WTC11 (cell line): ENCODE data around the gene CACNG5. TPM values are rescaled to one million over a fixed set of nuclear protein-coding genes. Genes with fewer than 3 reads are reported as not detected.

Experiments
- ATAC-seq: fragments of 200-7000 bp; cut with Tn5 transposase; 2 replicates; pipeline ENCODE4 v1.10.0; 2021; ENCODE audit warnings: mild to moderate bottlenecking, moderate library complexity
- CTCF ChIA-PET: fragments of 300-600 bp; sonication (Branson Sonifier 250); formaldehyde crosslinking; loops from one replicate; lab custom pipeline; 2021; ENCODE audit warnings: antibody characterized with exemption; lab: Charles Lee
- POLR2A ChIA-PET: fragments of 350-600 bp; sonication (Branson Sonifier 250); formaldehyde crosslinking; loops from one replicate; lab custom pipeline; 2021; ENCODE audit warnings: antibody characterized with exemption; lab: Charles Lee
- DNase-seq: peaks from one replicate; pipeline ENCODE4 v3.0.0; 2021; ENCODE audit warnings: low spot score
- H3K27ac Mint-ChIP-seq: 2 replicates; pipeline ENCODE4 v1.8.0; 2021; ENCODE audit warnings: mixed read lengths
- H3K27me3 Mint-ChIP-seq: 2 replicates; pipeline ENCODE4 v1.8.0; 2021; ENCODE audit warnings: low read depth, mild to moderate bottlenecking, moderate library complexity, mixed read lengths
- H3K36me3 Mint-ChIP-seq: 2 replicates; pipeline ENCODE4 v1.8.0; 2021; ENCODE audit warnings: mixed read lengths
- H3K4me1 Mint-ChIP-seq: 2 replicates; pipeline ENCODE4 v1.8.0; 2022; ENCODE audit warnings: mixed read lengths
- H3K4me3 Mint-ChIP-seq: 2 replicates; pipeline ENCODE4 v1.8.0; 2021; ENCODE audit warnings: mild to moderate bottlenecking, moderate library complexity, mixed read lengths
- H3K9me3 Mint-ChIP-seq: 2 replicates; pipeline ENCODE4 v1.8.0; 2021; ENCODE audit warnings: mixed read lengths
- E2F1 ChIP-seq: sonication (generic); formaldehyde crosslinking; IDR thresholded peaks from 2 replicates; pipeline ENCODE4 v1.8.0; 2022; ENCODE audit warnings: mild to moderate bottlenecking, missing genetic modification reagents
- FOXK1 ChIP-seq: sonication (generic); formaldehyde crosslinking; IDR thresholded peaks from 2 replicates; pipeline ENCODE4 v1.8.0; 2022; ENCODE audit warnings: mild to moderate bottlenecking, moderate library complexity, missing genetic modification reagents
- HMGXB4 ChIP-seq: sonication (generic); formaldehyde crosslinking; IDR thresholded peaks from 2 replicates; pipeline ENCODE4 v1.8.1; 2023; ENCODE audit warnings: mild to moderate bottlenecking, moderate library complexity, missing genetic modification reagents
- IRF2 ChIP-seq: sonication (generic); formaldehyde crosslinking; IDR thresholded peaks from 2 replicates; pipeline ENCODE4 v1.8.0; 2022; ENCODE audit warnings: low read depth, missing genetic modification reagents, borderline replicate concordance
- JUN ChIP-seq: sonication (generic); formaldehyde crosslinking; IDR thresholded peaks from 2 replicates; pipeline ENCODE4 v1.8.0; 2023; ENCODE audit warnings: mild to moderate bottlenecking, missing genetic modification reagents
- NR2C2 ChIP-seq: sonication (generic); formaldehyde crosslinking; IDR thresholded peaks from 2 replicates; pipeline ENCODE4 v1.8.0; 2022; ENCODE audit warnings: mild to moderate bottlenecking, missing genetic modification reagents
- PRDM15 ChIP-seq: sonication (generic); formaldehyde crosslinking; IDR thresholded peaks from 2 replicates; pipeline ENCODE4 v1.8.0; 2022; ENCODE audit warnings: missing genetic modification reagents
- PREB ChIP-seq: sonication (generic); formaldehyde crosslinking; IDR thresholded peaks from 2 replicates; pipeline ENCODE4 v1.8.1; 2022; ENCODE audit warnings: mild to moderate bottlenecking, missing genetic modification reagents, moderate library complexity, borderline replicate concordance
- SMAD4 ChIP-seq: sonication (generic); formaldehyde crosslinking; IDR thresholded peaks from 2 replicates; pipeline ENCODE4 v1.8.0; 2022; ENCODE audit warnings: mild to moderate bottlenecking, missing genetic modification reagents
- TEAD4 ChIP-seq: sonication (generic); formaldehyde crosslinking; IDR thresholded peaks from 2 replicates; pipeline ENCODE4 v1.8.0; 2022; ENCODE audit warnings: mild to moderate bottlenecking, missing genetic modification reagents
- ZBTB21 ChIP-seq: sonication (generic); formaldehyde crosslinking; IDR thresholded peaks from 2 replicates; pipeline ENCODE4 v1.8.1; 2023; ENCODE audit warnings: mild to moderate bottlenecking, missing genetic modification reagents, borderline replicate concordance
- ZMAT4 ChIP-seq: fragments of 250-450 bp; sonication (Bioruptor Pico); IDR thresholded peaks from 2 replicates; pipeline ENCODE4 v1.9.0; 2021; ENCODE audit warnings: mild to moderate bottlenecking
- ZNF396 ChIP-seq: fragments of 250-450 bp; sonication (Bioruptor Pico); IDR thresholded peaks from 2 replicates; pipeline ENCODE4 v1.8.0; 2021; ENCODE audit warnings: mild to moderate bottlenecking, moderate library complexity, borderline replicate concordance
- total RNA-seq: library from RNA; stranded (reverse); gene quantifications from 3 replicates; pipeline ENCODE4 v1.2.3, GENCODE V29; 2021
- TF ChIP-seq, protein P1 (sequence below): sonication (generic); formaldehyde crosslinking; IDR thresholded peaks from 2 replicates; pipeline ENCODE4 v1.8.1; 2022; ENCODE audit warnings: low read depth, mild to moderate bottlenecking, moderate library complexity, missing genetic modification reagents, borderline replicate concordance
- TF ChIP-seq, protein P2 (sequence below): sonication (generic); formaldehyde crosslinking; IDR thresholded peaks from 2 replicates; pipeline ENCODE4 v1.8.1; 2023; ENCODE audit warnings: mild to moderate bottlenecking, missing genetic modification reagents, moderate library complexity
- TF ChIP-seq, protein P3 (sequence below): sonication (generic); formaldehyde crosslinking; conservative IDR thresholded peaks from 2 replicates; pipeline ENCODE4 v1.8.1; 2023; ENCODE audit warnings: mild to moderate bottlenecking, low read depth, missing genetic modification reagents, moderate library complexity
- TF ChIP-seq, protein P4 (sequence below): sonication (generic); formaldehyde crosslinking; IDR thresholded peaks from 2 replicates; pipeline ENCODE4 v1.8.1; 2022; ENCODE audit warnings: missing genetic modification reagents, borderline replicate concordance
- TF ChIP-seq, protein P5 (sequence below): sonication (generic); formaldehyde crosslinking; IDR thresholded peaks from 2 replicates; pipeline ENCODE4 v1.8.1; 2023; ENCODE audit warnings: mild to moderate bottlenecking, missing genetic modification reagents, moderate library complexity

The CACNG5 gene
- total RNA-seq, 1 experiment from 2014 or later = 1.9 TPM

GRCh38 chr17:66814570-66814969, 20.3 kb upstream of the CACNG5 start:
- no peak for DNase-seq
- TF ChIP-seq SMAD4 (CRISPR knock-in tag) = no peak
- no peak for TF ChIP-seq TEAD4 (CRISPR knock-in tag)
- TF ChIP-seq PREB (CRISPR knock-in tag) = no peak
- TF ChIP-seq, protein P1, sequence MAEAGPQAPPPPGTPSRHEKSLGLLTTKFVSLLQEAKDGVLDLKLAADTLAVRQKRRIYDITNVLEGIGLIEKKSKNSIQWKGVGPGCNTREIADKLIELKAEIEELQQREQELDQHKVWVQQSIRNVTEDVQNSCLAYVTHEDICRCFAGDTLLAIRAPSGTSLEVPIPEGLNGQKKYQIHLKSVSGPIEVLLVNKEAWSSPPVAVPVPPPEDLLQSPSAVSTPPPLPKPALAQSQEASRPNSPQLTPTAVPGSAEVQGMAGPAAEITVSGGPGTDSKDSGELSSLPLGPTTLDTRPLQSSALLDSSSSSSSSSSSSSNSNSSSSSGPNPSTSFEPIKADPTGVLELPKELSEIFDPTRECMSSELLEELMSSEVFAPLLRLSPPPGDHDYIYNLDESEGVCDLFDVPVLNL (CRISPR knock-in tag) = no peak
- TF ChIP-seq, protein P2, sequence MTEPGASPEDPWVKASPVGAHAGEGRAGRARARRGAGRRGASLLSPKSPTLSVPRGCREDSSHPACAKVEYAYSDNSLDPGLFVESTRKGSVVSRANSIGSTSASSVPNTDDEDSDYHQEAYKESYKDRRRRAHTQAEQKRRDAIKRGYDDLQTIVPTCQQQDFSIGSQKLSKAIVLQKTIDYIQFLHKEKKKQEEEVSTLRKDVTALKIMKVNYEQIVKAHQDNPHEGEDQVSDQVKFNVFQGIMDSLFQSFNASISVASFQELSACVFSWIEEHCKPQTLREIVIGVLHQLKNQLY (CRISPR knock-in tag) = no peak
- TF ChIP-seq, all 79 proteins: peak for 0

DNA sequence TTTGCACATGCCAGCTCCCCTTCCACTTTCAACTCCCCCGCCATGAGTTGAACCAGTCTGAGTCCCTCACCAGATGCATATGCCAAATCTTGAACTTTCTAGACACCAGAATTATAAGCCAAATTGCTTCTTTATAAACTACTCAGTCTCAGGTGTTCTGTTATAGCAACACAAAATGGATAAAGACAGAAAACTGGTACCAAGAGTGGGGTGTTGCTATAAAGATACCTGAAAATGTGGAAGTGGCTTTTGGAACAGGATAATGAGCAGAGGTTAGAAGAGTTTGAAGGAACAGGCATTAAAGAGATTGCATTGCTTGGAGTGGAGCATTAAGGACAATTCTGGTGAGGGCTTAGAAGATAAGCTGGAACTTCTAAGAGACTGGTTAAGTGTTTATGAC, 17.2 kb upstream of the CACNG5 start:
- POLR2A ChIA-PET = no interaction called here
- H3K4me3 Mint-ChIP-seq = no peak overlapping the region
- H3K4me1 Mint-ChIP-seq = no peaks in the 10 kb centered on the region
- DNase-seq (no peak), ATAC-seq (no peak)
- H3K36me3 Mint-ChIP-seq = peaks cover 11% of the 10 kb centered on the region
- H3K27me3 Mint-ChIP-seq = no peaks in the 10 kb centered on the region
- H3K9me3 Mint-ChIP-seq = peaks cover 25% of the 10 kb centered on the region
- no peak overlapping the region for H3K27ac Mint-ChIP-seq
- CTCF ChIA-PET = interaction anchor here (1.0 kb wide), 1 partner anchor 14 kb away, joined by 3 read pairs; no protein-coding TSS in a partner anchor
- TF ChIP-seq ZBTB21 (CRISPR knock-in tag) = no peak
- no peak for TF ChIP-seq NR2C2 (CRISPR knock-in tag)
- no peak for TF ChIP-seq IRF2 (CRISPR knock-in tag)
- TF ChIP-seq, protein P3, sequence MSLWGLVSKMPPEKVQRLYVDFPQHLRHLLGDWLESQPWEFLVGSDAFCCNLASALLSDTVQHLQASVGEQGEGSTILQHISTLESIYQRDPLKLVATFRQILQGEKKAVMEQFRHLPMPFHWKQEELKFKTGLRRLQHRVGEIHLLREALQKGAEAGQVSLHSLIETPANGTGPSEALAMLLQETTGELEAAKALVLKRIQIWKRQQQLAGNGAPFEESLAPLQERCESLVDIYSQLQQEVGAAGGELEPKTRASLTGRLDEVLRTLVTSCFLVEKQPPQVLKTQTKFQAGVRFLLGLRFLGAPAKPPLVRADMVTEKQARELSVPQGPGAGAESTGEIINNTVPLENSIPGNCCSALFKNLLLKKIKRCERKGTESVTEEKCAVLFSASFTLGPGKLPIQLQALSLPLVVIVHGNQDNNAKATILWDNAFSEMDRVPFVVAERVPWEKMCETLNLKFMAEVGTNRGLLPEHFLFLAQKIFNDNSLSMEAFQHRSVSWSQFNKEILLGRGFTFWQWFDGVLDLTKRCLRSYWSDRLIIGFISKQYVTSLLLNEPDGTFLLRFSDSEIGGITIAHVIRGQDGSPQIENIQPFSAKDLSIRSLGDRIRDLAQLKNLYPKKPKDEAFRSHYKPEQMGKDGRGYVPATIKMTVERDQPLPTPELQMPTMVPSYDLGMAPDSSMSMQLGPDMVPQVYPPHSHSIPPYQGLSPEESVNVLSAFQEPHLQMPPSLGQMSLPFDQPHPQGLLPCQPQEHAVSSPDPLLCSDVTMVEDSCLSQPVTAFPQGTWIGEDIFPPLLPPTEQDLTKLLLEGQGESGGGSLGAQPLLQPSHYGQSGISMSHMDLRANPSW (CRISPR knock-in tag) = no peak
- no peak for TF ChIP-seq ZNF396 (CRISPR knock-in tag)
- TF ChIP-seq, protein P4, sequence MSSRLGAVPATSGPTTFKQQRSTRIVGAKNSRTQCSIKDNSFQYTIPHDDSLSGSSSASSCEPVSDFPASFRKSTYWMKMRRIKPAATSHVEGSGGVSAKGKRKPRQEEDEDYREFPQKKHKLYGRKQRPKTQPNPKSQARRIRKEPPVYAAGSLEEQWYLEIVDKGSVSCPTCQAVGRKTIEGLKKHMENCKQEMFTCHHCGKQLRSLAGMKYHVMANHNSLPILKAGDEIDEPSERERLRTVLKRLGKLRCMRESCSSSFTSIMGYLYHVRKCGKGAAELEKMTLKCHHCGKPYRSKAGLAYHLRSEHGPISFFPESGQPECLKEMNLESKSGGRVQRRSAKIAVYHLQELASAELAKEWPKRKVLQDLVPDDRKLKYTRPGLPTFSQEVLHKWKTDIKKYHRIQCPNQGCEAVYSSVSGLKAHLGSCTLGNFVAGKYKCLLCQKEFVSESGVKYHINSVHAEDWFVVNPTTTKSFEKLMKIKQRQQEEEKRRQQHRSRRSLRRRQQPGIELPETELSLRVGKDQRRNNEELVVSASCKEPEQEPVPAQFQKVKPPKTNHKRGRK (CRISPR knock-in tag) = no peak
- no peak for TF ChIP-seq ZMAT4 (CRISPR knock-in tag)
- TF ChIP-seq E2F1 (CRISPR knock-in tag) = no peak
- no peak for TF ChIP-seq PRDM15
- TF ChIP-seq, protein P5, sequence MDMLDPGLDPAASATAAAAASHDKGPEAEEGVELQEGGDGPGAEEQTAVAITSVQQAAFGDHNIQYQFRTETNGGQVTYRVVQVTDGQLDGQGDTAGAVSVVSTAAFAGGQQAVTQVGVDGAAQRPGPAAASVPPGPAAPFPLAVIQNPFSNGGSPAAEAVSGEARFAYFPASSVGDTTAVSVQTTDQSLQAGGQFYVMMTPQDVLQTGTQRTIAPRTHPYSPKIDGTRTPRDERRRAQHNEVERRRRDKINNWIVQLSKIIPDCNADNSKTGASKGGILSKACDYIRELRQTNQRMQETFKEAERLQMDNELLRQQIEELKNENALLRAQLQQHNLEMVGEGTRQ (CRISPR knock-in tag) = no peak
- TF ChIP-seq FOXK1 (CRISPR knock-in tag) = no peak
- TF ChIP-seq JUN (CRISPR knock-in tag) = no peak
- TF ChIP-seq HMGXB4 (CRISPR knock-in tag) = no peak

More at GRCh38 chr17:66814570-66814969, 20.3 kb upstream of the CACNG5 start:
- CTCF ChIA-PET = interaction anchor here (0.7 to 1.4 kb wide), 4 partner anchors 15 to 210 kb away, joined by 3 to 5 read pairs (median 4); no protein-coding TSS in a partner anchor
- ATAC-seq = 0 out of 2 replicates have a peak, but pooled peaks have one; percentile 18
- H3K27me3 Mint-ChIP-seq = no peaks in the 10 kb centered on the region
- POLR2A ChIA-PET = no interaction called here
- H3K9me3 Mint-ChIP-seq = peaks cover 25% of the 10 kb centered on the region
- no peaks in the 10 kb centered on the region for H3K4me1 Mint-ChIP-seq
- peaks cover 11% of the 10 kb centered on the region for H3K36me3 Mint-ChIP-seq
- H3K27ac Mint-ChIP-seq = no peak overlapping the region
- no peak overlapping the region for H3K4me3 Mint-ChIP-seq
